ENCODE results near the gene PCDHGA12.

The PCDHGA12 gene

DNA sequence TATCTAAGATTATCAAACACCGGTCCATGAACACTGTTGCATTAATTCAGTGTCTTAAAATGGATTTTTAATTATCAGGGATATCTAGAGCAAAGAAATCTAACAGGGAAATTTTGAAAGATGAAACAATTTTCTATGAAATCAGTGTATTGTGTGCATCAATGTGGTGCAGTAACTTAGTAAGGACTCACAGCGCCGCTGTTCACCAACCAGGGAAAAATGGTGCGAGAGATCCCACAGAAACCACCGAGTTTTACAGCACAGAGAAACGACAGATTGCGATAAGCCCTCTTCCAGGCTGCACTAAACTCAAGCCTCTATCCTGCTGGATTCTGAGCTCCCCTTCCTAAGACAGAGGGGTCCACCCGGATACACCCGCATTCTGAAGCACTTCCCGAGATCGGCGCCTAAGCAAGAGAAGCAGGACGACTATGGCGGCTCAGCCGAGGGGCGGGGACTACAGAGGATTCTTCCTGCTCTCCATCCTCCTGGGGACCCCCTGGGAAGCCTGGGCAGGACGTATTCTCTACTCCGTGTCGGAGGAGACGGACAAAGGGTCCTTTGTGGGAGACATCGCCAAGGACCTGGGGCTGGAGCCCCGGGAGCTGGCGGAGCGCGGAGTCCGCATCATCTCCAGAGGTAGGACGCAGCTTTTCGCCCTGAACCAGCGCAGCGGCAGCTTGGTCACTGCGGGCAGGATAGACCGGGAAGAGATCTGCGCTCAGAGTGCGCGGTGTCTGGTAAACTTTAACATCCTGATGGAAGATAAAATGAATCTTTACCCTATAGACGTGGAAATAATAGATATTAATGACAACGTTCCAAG is 47.6 kb upstream of the PCDHGA12 start, which contains the start of gene PCDHGA7:
Gene PCDHGA7, plus strand, starts transcription at position 274 of the 826 bp plus-strand sequence. Its CDS starts 158 bp downstream, at position 432.
- H3K36me3 ChIP-seq (ENCODE audit: control insufficient read depth in 2 of 2, insufficient read depth in 1 of 2, low read length in 2 of 2), result no peaks in the 10 kb centered on the region
- CTCF ChIA-PET, result interaction anchor here (0.6 to 1.7 kb wide), 11 partner anchors 9 to 513 kb away, joined by 3 to 8 read pairs (median 4); partner anchors contain the start of genes PCDHGA3, PCDHGA8 and PCDHGB5
- no peaks in the 10 kb centered on the region for H3K9me3 ChIP-seq (ENCODE audit: control insufficient read depth, insufficient read depth, low read depth, low read length)
- TF ChIP-seq ZNF791 (tag by site-specific recombination; IDR thresholded peaks at IDR 0.05) (no peak), ZNF146 (tag by site-specific recombination; IDR thresholded peaks at IDR 0.05) (no peak), ZNF292 (tag by site-specific recombination; IDR thresholded peaks at IDR 0.05; ENCODE audit: borderline replicate concordance, low read depth) (no peak), ZNF132 (tag by site-specific recombination; IDR thresholded peaks at IDR 0.05; ENCODE audit: borderline replicate concordance) (no peak), ZNF501 (tag by site-specific recombination; IDR thresholded peaks at IDR 0.05) (no peak), ZNF148 (tag by site-specific recombination; IDR thresholded peaks at IDR 0.05; ENCODE audit: borderline replicate concordance) (no peak), MYNN (tag by site-specific recombination; IDR thresholded peaks at IDR 0.05; ENCODE audit: borderline replicate concordance) (no peak), ZSCAN16 (tag by site-specific recombination; IDR thresholded peaks at IDR 0.05) (no peak), ZNF449 (tag by site-specific recombination; IDR thresholded peaks at IDR 0.05) (no peak), SETDB1 (IDR thresholded peaks at IDR 0.05; ENCODE audit: insufficient read length, low read length) (no peak), SALL2 (tag by site-specific recombination; IDR thresholded peaks at IDR 0.05; ENCODE audit: borderline replicate concordance) (no peak), ZNF18 (tag by site-specific recombination; IDR thresholded peaks at IDR 0.05) (no peak), ZNF785 (tag by site-specific recombination; IDR thresholded peaks at IDR 0.05) (no peak), ZNF664 (tag by site-specific recombination; IDR thresholded peaks at IDR 0.05) (no peak), ZNF660 (tag by site-specific recombination; IDR thresholded peaks at IDR 0.05) (no peak), ZNF658 (tag by site-specific recombination; IDR thresholded peaks at IDR 0.05) (no peak)
- no peaks in the 10 kb centered on the region for H3K4me1 ChIP-seq (ENCODE audit: control insufficient read depth, insufficient read depth, low read length)
- no peak within 1 kb of the TSS for H3K27ac ChIP-seq (ENCODE audit: extremely low read depth, low read depth, low read length)
- H3K4me3 ChIP-seq (ENCODE audit: low read depth, low read length), result peak within 1 kb of the TSS; percentile 40
- POLR2A ChIA-PET, result no interaction called here

- POLR2A ChIA-PET, result no interaction called here
- CTCF ChIA-PET, result interaction anchor here (0.7 to 1.7 kb wide), 6 partner anchors 9 to 181 kb away, joined by 3 to 8 read pairs (median 4); partner anchors contain the start of genes PCDHGA8 and PCDHGB5
- no peaks in the 10 kb centered on the region for H3K36me3 ChIP-seq (ENCODE audit: control insufficient read depth in 2 of 2, insufficient read depth in 1 of 2, low read length in 2 of 2)
- no peak for TF ChIP-seq SP7 (tag by site-specific recombination; IDR thresholded peaks at IDR 0.05)
- no peak for TF ChIP-seq PRDM2 (tag by site-specific recombination; IDR thresholded peaks at IDR 0.05; ENCODE audit: borderline replicate concordance)
- no peak for TF ChIP-seq HOXC10 (CRISPR knock-in tag; IDR thresholded peaks at IDR 0.05)
- TF ChIP-seq ZNF530 (tag by site-specific recombination; IDR thresholded peaks at IDR 0.05; ENCODE audit: low read depth), result no peak
- TF ChIP-seq ZNF610 (tag by site-specific recombination; IDR thresholded peaks at IDR 0.05; ENCODE audit: borderline replicate concordance), result no peak
- no peak for TF ChIP-seq ZNF558 (tag by site-specific recombination; IDR thresholded peaks at IDR 0.05)
- TF ChIP-seq ZBTB21 (tag by site-specific recombination; IDR thresholded peaks at IDR 0.05), result no peak
These were observed 47.0 kb upstream of the PCDHGA12 start for GRCh38 chr5:141383345-141383744.

More at GRCh38 chr5:141383345-141383744, 47.0 kb upstream of the PCDHGA12 start:
- Histone ChIP-seq H3K4me3 (ENCODE audit: low read depth, low read length) (no peak overlapping the region), H3K27ac (ENCODE audit: extremely low read depth, low read depth, low read length) (no peak overlapping the region), H3K9me3 (ENCODE audit: control insufficient read depth, insufficient read depth, low read depth, low read length) (no peaks in the 10 kb centered on the region), H3K4me1 (ENCODE audit: control insufficient read depth, insufficient read depth, low read length) (no peaks in the 10 kb centered on the region)

Data from HEK293 (cell line).